Femur (tissue), 1 donor: Measurements from ENCODE around the gene IER5.

Source experiments
- DNase-seq: peaks from one replicate; pipeline ENCODE4 v3.0.0-alpha.2; 2017

Gene IER5

DNA sequence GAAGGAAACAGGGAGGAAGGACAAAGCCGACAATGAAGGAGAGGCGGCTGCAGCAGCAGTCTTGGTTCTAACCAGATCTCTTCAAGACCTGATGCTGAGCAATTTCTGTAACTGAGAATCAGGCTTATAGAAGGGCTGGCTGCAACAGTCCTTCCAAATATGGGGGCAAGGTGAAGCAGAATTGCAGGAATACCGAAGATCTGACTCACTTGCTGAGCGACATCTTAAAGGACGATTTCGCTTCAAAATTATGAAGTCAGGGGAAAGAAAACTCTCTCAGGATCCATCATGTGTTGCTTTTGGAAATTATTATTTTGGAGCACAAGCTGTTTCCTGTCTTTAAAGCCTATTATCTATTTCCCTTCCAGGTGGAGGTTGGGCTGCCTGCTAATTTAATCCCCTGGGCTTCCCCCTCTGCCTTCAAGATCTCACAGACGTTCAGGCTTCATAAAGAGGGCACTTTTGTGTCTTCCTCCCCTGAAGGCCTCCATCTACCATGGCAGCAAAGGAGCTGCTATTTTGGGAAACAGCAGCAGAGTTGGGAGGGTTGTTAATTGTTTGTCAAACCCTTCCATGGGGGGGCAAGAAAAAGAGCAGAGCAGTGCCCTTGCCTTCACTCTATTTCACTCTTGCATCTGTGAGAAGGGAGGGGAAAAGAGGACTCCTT lies 10.8 kb upstream of the IER5 start:
- no peak for DNase-seq

DNA sequence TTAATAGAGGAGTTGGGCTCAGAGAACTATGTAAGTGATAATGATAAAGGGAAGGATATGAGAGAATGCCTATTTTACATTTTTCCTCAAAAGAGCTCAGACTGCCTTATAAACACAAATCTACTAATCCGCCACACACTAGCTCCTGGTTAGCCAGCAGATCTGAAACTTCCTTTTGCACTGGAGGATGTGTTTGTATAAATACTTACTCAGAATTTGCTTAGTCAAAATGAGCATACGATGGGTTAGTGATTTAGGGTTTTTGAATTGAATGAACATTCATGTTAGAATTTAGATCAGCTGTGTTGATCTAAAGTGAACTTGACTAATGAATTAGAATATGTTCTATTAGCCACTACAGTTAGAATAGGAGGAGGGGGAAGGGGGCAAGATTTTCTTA lies 9.1 kb upstream of the IER5 start:
- no peak for DNase-seq

DNA sequence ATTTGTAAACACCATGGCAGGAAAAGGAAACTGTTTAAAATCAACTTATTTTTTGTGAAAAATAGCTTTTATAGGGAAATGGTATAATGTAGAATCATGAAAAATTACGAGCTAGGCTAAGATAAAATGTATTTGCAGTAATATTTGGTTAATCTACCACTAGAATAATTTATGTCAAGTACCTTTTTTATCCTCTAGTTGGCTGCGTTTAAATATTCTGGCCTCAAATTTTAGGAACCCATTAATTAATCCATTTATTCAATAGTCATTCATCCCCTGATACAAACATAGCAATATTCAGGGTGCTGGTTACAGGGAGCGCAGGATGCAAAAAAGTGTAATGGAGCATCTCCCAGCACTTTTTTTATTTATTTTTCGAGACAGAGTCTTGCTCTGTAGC lies 8.6 kb upstream of the IER5 start:
- DNase-seq: no peak

DNA sequence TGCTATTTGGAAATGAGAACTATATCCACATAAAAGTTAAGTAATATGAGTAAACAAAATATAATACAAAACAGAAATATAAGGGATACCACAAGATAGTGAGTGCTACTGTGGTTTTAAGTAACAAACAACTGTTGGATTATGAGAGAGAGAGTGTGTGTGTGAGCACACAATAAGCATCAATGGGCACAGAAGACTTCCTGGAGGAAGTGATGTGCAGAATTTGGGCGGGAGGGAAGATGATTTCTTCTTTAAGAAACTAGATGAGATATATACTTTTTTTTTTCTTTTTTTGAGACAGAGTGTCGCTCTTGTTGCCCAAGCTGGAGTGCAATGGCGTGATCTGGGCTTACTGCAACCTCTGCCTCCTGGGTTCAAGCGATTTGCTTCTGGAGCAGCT lies 7.9 kb upstream of the IER5 start:
- no peak for DNase-seq

DNA sequence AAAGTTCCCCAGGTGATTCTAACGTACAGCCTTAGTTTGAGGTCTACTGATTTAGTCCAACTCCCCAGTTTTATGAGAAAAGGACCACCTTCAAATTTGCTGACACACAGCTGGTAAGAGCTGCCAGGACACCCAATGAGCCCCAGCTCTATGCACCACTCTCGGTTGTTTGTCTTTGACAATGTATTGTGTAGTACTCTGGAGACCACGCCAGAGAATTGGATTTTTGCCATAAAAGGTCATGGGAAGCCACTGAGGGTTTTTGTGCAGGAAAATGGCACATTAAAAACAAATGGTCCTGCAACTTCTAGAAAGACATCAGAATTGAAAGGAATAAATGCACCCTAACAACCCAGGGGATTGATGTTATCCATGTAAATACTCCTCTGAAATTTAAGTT lies 7.1 kb upstream of the IER5 start:
- no peak for DNase-seq

DNA sequence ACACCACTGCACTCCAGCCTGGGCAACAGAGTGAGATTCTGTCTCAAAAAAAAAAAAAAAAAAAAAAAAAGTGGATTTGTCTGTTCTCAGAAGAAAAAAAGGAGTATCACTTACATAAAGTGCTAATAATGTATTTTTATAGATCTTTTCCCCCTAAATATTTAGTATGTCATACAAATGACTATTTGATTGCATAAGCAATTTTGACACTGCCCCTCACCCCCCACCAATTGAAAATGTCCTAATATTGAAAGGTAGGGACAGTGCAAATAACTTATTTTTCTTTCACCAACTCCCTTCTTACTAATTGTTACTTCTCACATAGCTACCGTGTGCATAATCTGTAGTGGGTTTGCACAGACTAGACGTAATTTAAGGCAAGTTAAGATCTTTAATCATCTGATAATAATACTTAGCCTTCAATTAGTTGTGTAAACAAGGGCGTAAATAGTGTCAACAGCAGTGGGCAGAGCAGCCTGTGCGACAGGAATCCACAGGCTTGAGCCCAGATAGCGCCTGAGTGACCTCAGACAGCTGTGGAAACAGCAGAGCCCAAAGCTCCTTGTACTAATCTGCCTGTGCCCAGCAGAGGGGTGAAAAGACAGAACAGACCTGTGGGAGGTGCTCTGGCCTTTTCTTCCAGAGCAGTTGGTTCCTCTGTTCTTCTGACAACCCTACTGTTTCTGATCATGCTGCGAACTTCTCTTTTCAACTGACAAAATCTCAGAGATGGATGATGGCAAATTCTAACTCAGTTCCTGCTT lies 4.5 kb upstream of the IER5 start:
- no peak for DNase-seq

DNA sequence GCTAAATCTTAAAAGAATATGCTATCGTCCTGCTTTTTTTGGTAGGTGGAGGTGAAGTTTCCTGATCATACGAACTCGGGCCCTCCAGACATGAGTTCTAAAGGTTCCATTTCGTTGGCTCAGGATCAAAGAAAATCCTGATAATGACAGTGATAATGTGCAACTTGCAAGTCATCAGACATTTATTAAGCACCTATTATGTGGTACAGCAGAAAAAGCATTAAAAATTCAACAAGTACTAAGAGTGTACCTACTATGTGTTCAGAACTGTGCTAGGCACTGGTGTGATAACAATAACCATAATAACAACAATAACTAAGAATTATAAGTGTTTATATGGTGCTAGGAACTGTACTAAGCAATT lies 3.9 kb upstream of the IER5 start:
- DNase-seq: no peak

DNA sequence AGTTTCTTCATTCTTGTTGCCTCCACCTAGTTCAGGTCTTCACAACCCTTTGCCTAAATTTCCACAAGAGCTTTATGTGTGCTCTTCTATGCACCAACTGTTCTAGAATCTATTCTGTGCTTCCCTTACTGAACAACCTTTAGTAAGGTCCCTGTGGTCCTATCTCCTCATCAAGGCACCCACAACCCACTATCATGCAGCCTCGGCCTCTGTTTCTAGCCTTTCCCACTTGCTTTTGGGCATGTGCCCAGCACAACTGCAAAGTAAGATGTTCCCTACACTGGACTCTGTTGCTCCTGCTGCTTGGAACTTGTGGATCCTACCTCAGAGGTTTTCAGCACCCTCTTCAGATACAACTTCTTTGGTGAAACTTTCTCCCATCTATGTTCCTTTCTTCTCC lies 2.4 kb upstream of the IER5 start:
- no peak for DNase-seq

DNA sequence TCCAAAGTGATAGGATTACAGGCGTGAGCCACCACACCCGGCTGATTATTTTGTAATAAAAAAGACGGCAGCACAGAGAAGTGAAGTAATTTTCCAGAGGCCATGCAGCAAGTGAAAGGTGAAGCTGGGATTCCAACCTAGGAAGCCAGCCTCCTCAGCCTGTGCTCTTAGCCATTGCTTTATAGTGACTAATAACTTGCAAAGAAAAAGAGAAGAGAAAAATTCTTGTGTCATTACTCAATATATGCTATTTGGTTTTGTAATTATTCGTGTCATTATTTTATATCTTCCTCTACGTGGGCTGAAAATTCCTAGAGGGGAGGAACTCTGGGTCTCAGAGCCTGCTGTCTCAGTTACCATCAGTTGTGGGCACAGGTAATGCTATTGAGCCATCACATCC lies 1.6 kb upstream of the IER5 start:
- DNase-seq: no peak

DNA sequence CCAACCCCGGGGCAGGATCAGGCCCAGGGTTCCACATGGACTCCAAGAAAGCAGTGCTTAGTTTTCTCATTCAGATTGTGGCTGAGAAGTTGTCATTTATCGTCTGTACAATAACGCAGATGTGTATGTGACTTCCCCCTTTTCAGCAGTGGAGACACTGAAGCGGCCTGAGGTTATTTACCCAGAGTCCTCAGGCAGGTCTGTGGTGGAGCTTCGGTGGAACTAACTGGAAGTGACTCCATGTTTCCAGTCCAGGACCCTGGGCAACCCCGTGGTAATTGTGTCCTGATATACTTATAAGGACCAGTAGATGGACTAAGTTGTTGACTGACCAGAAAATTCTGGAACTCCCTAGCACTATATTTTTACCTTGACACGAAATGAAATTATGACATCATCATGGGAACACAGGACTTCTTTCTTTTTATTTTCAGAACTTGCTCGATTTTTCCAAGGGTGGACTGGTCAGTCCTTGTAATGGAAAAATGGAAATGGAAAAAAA lies 1.0 kb upstream of the IER5 start:
- no peak for DNase-seq

DNA sequence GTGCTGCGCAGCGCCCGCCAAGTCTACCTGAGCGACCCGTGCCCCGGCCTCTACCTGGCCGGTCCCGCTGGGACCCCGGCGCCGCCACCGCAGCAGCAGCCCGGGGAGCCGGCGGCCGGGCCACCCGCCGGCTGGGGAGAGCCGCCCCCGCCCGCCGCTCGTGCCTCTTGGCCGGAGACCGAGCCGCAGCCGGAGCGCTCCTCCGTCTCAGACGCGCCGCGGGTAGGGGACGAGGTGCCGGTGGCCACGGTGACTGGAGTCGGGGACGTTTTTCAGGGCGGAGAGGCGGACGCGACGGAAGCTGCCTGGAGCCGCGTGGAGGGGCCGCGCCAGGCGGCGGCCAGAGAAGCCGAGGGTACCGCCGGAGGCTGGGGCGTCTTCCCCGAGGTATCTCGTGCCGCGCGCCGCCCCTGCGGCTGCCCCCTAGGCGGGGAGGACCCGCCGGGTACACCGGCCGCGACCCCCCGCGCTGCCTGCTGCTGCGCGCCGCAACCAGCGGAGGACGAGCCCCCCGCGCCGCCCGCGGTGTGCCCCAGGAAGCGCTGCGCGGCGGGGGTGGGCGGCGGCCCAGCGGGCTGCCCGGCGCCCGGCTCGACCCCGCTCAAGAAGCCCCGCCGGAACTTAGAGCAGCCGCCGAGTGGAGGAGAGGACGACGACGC lies 646 bp downstream of the IER5 start:
- DNase-seq: peak; percentile 48

DNA sequence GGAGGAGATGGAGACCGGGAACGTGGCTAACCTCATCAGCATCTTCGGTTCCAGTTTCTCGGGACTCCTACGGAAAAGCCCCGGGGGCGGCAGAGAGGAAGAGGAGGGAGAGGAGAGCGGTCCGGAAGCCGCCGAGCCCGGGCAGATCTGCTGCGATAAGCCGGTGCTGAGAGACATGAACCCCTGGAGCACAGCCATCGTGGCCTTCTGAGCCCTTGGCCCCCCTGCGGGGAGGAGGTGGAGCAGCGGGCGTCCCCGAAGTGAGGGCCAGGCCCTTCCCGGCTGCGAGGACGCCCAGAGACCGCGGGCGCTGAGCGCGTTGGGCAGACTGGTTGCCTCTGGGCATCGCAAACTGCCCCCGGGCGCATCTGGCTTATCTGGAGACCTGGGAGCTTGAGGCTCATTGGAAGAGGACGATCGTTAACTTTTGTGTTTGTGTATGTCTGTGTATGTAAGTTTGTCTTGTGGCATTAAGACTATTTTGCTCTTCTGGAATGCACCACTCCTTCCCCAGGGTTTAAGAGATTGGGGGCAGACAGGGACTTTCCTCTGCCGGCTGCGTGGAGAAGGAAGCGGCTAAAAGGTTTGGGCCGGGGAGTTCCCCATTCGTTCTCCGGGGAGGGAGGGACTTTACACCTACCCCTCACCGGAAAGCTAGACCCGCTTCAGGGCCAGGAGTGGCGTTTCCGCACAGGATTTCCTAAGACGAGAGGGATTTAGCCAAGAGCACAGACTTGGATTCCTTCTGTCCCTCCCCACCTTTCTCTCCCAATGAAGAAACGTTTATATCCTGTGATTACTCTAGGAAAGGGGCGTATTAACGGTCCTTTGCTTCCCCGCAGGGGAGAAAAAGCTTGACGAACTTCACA lies 1.4 kb downstream of the IER5 start:
- peak; percentile 81 for DNase-seq

DNA sequence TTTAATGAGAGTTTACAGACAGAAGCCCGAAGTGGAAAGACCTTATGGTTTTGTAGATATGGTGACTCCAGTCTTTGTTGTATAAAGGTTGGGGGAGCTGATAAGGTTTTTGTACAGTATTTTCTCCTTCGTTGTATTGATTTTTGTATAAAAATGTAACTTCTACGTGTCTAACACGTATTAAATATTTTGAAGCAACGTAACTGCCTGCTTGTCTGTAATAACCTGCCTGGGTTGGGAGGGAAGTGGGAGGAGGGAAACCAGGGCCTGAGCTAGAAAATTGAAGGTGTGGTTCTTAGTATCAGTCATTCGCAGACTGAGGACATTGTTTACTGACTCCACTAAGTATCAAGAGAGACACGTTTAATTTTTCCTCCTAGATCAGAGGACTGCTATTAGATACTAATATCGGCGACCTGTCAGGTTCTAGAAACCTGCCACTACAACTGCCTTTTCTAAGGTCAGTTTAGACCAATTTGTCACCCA lies 2.2 kb downstream of the IER5 start:
- no peak for DNase-seq

DNA sequence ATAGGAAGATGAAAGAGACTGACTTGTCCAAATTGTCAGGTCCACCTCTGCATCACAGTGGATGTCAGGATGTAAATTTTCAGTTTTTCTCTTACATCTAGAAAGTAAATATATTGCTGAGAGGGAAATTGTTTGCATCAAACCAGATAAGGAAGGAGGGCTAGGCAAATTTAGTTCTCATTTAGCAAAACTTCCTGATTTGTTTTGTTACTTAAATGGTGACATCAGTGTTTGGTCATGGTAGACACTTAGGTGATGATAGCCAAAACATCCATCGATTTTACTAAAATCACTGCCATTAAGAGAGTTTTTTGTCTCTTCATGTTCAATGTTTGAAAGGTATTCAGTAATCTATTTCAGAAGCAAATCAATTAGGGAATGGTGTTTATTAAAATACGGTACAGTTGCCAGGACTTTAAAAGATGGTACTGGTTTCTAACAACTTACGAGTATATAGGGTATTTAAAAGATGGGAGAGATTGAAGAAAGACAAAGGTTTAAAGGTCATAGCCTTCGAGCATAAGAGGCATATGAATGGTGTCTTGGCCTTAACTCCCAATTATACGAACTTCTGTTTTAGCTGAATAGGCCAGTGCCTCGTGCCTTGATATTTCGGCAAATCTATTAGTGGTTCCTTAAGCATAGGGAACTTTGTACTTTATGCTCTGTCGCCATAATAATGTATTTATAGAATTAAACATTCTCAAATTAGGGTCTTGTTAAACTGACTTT lies 3.0 kb downstream of the IER5 start:
- DNase-seq: no peak

DNA sequence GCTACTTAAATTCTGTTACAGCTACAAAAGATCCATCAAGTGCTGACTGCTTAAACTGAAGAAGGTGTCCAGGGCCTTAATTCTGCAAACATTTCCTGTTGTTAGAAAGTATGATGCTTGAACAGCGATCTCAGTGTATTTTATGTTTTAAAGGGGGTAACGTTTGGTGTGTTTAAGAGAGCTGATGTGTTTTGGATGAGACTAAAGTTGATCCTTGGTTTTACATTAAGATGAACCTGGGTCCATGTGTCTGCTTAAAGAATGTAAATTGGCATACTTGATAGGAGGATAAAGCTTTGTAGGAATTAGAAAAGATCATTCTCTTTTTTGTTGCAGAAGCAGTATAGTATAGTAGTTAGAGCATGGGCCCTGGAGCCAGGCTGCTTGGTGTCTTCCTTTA lies 3.6 kb downstream of the IER5 start:
- no peak for DNase-seq

DNA sequence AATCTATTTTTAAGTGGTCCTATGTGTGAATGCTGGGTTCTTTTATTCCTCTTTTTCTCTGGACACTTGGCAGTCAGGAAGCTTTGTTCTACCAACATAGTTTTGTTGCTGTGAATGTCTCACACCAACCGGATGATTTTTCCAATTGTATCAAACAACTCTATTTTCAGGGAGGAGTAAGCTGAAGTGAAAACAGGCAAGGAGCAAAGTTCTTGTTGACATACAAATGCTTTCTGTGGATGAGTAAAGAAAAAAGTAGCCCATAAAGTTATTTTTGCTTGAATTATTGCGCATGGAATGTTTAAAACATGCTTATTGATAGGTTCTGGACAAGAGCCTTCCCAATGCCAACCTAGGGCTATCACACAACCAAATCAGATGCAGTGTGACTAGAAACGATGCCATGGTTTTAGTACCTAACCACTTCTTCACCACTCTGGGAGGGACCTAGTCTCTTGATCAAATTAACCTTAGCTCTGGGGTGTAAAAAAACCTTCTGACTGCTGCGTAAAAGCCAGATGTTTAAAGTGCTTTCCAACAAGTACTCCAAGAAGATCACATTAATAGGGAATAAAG lies 4.5 kb downstream of the IER5 start:
- DNase-seq: no peak

DNA sequence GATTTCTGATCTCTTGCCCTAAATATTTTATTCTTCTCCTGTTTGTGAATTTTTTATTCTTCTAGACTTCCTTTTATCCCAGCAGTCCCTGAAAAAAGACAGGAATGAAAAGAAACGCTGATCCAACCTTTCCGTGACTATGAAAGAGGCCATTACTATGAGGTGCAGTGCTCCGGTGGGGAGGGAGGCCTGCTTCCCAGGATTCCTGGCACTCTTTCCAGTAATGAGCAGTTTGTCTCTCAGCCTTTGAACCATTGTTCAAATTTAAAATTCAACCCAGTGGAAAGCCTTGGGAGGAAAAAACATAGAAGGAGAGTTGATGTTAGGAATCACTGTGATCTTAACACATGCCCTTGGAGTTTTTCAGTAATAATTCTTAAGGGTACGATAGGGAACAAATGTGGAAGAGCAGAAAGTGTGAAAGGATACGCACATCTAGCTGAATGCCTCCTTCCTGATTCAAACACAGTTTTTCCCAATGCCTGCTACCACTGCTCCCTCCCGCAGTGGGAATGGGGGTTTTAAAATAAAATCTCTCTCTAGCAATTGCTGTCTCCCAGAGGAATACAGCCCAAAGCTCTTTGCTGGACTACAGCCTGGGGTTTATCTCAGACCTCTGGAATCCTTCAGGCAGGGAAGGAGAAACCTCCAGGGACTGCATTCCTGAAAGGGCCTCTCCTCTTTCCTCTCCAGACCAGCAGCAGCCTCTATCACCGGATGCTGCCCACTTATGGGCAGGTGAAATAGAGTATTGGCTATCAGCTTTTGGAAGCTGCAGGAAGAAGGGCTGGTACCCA lies 6.1 kb downstream of the IER5 start:
- DNase-seq: peak; percentile 54

DNA sequence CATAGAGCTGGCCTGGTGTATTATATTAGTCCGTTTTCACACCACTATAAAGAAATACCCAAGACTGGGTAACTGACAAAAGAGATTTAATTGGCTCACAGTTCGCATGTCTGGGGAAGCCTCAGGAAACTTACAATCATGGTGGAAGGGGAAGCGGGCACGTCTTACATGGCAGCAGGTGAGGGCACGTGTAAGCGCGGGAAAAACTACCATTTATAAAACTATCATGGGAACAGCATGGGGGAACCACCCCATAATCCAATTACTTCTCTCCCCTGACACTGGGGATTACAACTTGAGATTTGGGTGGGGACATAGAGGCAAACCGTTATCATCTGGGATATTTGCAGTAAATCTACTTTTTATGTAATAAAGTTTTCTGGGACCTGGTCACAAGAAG lies 6.8 kb downstream of the IER5 start:
- no peak for DNase-seq

DNA sequence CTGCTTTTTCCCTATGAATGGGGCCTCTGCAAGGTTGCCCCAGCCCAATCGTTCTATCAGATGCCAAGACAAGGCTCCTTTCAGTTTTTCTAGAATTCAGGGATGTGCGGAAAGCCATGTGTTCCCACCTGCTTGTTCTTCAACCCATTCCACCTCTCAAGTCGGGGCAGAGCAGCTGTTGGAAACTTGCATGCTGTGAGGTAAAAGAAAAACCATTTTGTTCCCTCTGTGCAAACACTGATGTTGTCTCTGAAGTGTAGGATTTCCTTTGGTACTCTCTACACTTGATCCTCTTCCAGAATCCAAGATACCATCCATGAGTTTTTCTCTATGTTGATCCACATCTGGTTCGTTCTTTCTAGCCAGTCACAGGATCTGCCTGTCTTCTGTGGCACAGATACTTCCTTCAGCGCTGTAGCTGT lies 7.3 kb downstream of the IER5 start:
- DNase-seq: no peak

DNA sequence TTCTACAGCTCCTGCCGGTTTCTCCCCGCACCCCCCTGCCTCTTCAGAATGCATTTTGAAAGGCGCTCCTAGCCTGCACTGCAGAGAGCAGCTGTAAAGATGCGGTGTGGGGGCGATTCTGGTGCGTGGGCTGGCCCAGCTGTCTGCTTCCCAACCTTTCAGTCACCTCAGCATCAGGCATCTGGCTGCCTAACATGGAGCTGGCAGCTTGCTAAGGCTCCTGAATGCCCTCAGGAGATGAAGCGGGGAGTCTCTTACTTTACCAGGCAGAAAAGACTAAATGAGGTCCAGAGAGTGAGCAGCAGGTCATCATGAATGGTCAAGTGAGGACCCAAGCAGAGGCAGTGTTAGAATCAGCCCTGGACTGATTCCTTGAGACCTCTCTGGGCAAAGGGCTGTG lies 8.7 kb downstream of the IER5 start:
- no peak for DNase-seq
